Caco-2 (cell line): ENCODE results near the gene KISS1. TPM values are rescaled to one million over a fixed set of nuclear protein-coding genes. Genes with fewer than 3 reads are reported as not detected.

Source experiments
- BruUV-seq: library from RNA; stranded (reverse); fragments of 400-500 nt; replicated peaks from 2 replicates; lab custom pipeline; 2021; lab: Mats Ljungman, UMichigan
- CTCF ChIA-PET: fragments of 300-600 bp; sonication (Branson Sonifier 250); formaldehyde crosslinking; loops from one replicate; lab custom pipeline; 2022; ENCODE audit warnings: antibody characterized with exemption; lab: Charles Lee
- POLR2A ChIA-PET: fragments of 300-600 bp; sonication (Branson Sonifier 250); formaldehyde crosslinking; loops from one replicate; lab custom pipeline; 2022; ENCODE audit warnings: antibody characterized with exemption; lab: Charles Lee
- DNase-seq, 2 experiments: peaks; one replicate each; pipeline versions ENCODE4 v3.0.0 to v3.0.0-alpha.2; 2020 to 2022
- H3K27me3 ChIP-seq: replicated peaks from 2 replicates; pipeline ENCODE4 v1.6.0; 2011; ENCODE audit warnings: low read length; ENCODE audit not compliant: control insufficient read depth, insufficient read depth
- H3K36me3 ChIP-seq: 2 replicates; pipeline ENCODE4 v1.5.1; 2011; ENCODE audit warnings: low read length; ENCODE audit not compliant: control insufficient read depth, insufficient read depth
- H3K4me1 ChIP-seq: fragments of 250-450 bp; sonication (Bioruptor Pico); 2 replicates; pipeline ENCODE4 v1.5.1; 2020; ENCODE audit warnings: mild to moderate bottlenecking
- H3K4me3 ChIP-seq: 2 replicates; pipeline ENCODE4 v1.5.1; 2011; ENCODE audit warnings: low read depth, mild to moderate bottlenecking, control low read depth, low read length
- H3K9me3 ChIP-seq: fragments of 250-450 bp; sonication (Bioruptor Pico); 2 replicates; pipeline ENCODE4 v1.5.1; 2020; ENCODE audit warnings: mild to moderate bottlenecking, moderate library complexity
- H3K27ac Mint-ChIP-seq: one replicate; pipeline ENCODE4 v1.8.0; 2022; ENCODE audit warnings: mixed read lengths; ENCODE audit not compliant: unreplicated experiment
- H3K27me3 Mint-ChIP-seq: one replicate; pipeline ENCODE4 v1.8.0; 2022; ENCODE audit warnings: mixed read lengths; ENCODE audit not compliant: insufficient read depth, unreplicated experiment
- H3K36me3 Mint-ChIP-seq: one replicate; pipeline ENCODE4 v1.8.0; 2022; ENCODE audit warnings: mild to moderate bottlenecking, mixed read lengths; ENCODE audit not compliant: insufficient read depth, unreplicated experiment
- H3K4me1 Mint-ChIP-seq: one replicate; pipeline ENCODE4 v1.8.0; 2022; ENCODE audit warnings: low read depth, mixed read lengths; ENCODE audit not compliant: unreplicated experiment
- H3K4me3 Mint-ChIP-seq: one replicate; pipeline ENCODE4 v1.8.0; 2022; ENCODE audit warnings: mild to moderate bottlenecking, moderate library complexity, mixed read lengths; ENCODE audit not compliant: unreplicated experiment
- H3K9me3 Mint-ChIP-seq: one replicate; pipeline ENCODE4 v1.8.0; 2022; ENCODE audit warnings: mixed read lengths; ENCODE audit not compliant: unreplicated experiment
- CTCF ChIP-seq, 2 experiments: fragments of 200-600 bp in 1 of 2; IDR thresholded peaks; 1 replicate in 1 of 2; 2 replicates in 1 of 2; pipeline versions ENCODE4 v1.5.1 to v1.8.0; 2011 to 2022; ENCODE audit warnings: antibody characterized with exemption in 1 of 2, control low read depth in 1 of 2, inconsistent platforms in 1 of 2, low read depth in 1 of 2, low read length in 1 of 2, mild to moderate bottlenecking in 1 of 2, moderate library complexity in 1 of 2; ENCODE audit not compliant: insufficient read depth in 1 of 2, severe bottlenecking in 1 of 2, unreplicated experiment in 1 of 2
- intact Hi-C: fragments of 100-400 bp; cut with micrococcal nuclease; formaldehyde crosslinking; loops from one replicate; pipeline ENCODE4 v1.10.0; 2022; ENCODE audit not compliant: unreplicated experiment
- total RNA-seq: library from RNA; stranded (reverse); gene quantifications from 2 replicates; pipeline ENCODE4 v1.2.3, GENCODE V29; 2022

KISS1 gene
- total RNA-seq, 1 experiment from 2014 or later = 3.3 TPM

- DNase-seq = no peak
- Mint-ChIP-seq H3K4me1 (no peaks in the 10 kb centered on the region), H3K27ac (no peak overlapping the region), H3K36me3 (peaks cover 9% of the 10 kb centered on the region), H3K27me3 (no peaks in the 10 kb centered on the region), H3K4me3 (no peak overlapping the region), H3K9me3 (no peaks in the 10 kb centered on the region)
- no peak for TF ChIP-seq CTCF (IDR thresholded peaks at IDR 0.05; ENCODE audit: insufficient read depth in 1 of 2, low read depth in 1 of 2, low read length in 1 of 2, severe bottlenecking in 1 of 2, unreplicated experiment in 1 of 2)
- Histone ChIP-seq H3K9me3 (no peaks in the 10 kb centered on the region), H3K4me1 (0 out of 2 replicates have a peak, but pooled peaks cover 4% of the 10 kb centered on the region), H3K36me3 (no peaks in the 10 kb centered on the region), H3K4me3 (no peak overlapping the region), H3K27me3 (no peaks in the 10 kb centered on the region)
- intact Hi-C loops = no loop called here
- POLR2A ChIA-PET = no interaction called here
- no TSS peak for BruUV-seq
- CTCF ChIA-PET = no interaction called here
Observed at GRCh38 chr1:204218552-204218951, 22.3 kb upstream of the KISS1 start.

DNA sequence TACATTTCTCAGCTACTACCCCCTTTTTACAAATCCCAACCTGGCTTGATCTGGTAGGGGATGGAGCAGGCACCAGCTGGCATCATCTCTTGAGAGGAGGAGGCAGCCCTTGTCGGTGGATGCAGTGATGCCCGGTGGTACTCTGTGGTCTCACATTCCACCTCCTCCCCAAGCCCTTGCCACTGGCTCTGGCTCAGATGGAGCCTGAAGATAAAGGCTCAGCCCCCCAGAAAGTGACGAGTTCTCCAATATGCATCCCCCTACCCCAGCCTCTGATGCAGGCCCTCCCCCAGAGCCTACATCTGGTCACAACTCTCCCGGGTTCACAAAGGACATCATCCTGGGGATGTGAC is 21.3 kb upstream of the KISS1 start:
- Mint-ChIP-seq H3K4me1 (no peaks in the 10 kb centered on the region), H3K27me3 (no peaks in the 10 kb centered on the region), H3K9me3 (no peaks in the 10 kb centered on the region), H3K36me3 (peaks cover 10% of the 10 kb centered on the region), H3K27ac (no peak overlapping the region), H3K4me3 (no peak overlapping the region)
- Histone ChIP-seq H3K9me3 (no peaks in the 10 kb centered on the region), H3K4me3 (no peak overlapping the region), H3K4me1 (peaks cover 12% of the 10 kb centered on the region; the same call in 1 of the 2 replicates), H3K36me3 (no peaks in the 10 kb centered on the region), H3K27me3 (no peaks in the 10 kb centered on the region)
- ChIA-PET POLR2A (no interaction called here), CTCF (no interaction called here)
- TF ChIP-seq CTCF (IDR thresholded peaks at IDR 0.05; ENCODE audit: insufficient read depth in 1 of 2, low read depth in 1 of 2, low read length in 1 of 2, severe bottlenecking in 1 of 2, unreplicated experiment in 1 of 2) = no peak
- no TSS peak for BruUV-seq
- no peak for DNase-seq
- intact Hi-C loops = no loop called here

DNA sequence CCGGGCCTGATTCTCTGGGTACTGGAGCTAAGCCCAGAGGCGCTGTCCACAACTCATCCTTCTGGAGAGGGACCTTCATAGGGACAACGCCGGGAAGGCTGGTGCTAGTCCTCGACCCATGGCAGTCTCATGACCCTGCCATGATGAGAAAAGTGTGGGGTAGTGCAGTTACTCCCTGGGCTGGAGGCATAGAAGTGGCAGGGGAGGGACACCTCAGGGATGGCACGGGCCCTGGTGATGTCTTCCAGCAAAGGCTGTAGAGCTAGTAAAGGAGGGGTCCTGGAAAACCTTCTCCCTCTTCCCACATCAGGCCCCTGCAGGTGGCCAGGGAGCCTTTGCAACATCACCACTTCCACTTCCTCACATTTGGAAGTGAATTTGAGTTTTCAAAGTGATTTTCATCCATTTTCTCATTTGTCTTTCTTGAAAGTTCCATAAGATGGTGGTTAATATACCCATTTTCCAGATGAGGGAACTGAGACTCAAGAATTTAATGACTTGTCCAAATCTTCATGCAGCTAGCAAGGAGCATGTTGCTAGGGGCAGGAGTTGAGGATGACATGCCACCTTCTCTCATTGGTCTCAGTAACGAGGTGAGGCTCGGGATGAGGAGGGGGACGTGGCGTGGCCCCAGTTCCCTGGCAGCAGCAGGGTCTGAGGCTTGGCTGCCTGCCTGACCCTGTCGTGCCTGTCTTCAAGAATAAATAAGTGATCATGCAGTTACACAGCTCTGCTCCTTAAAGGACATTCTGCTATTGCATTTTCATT is 20.8 kb upstream of the KISS1 start:
- Histone ChIP-seq H3K27me3 (no peaks in the 10 kb centered on the region), H3K36me3 (no peaks in the 10 kb centered on the region), H3K4me3 (no peak overlapping the region), H3K4me1 (peaks cover 12% of the 10 kb centered on the region; the same call in 1 of the 2 replicates), H3K9me3 (no peaks in the 10 kb centered on the region)
- Mint-ChIP-seq H3K36me3 (peaks cover 10% of the 10 kb centered on the region), H3K4me1 (no peaks in the 10 kb centered on the region), H3K9me3 (no peaks in the 10 kb centered on the region), H3K27me3 (no peaks in the 10 kb centered on the region), H3K27ac (no peak overlapping the region), H3K4me3 (no peak overlapping the region)
- CTCF ChIA-PET = no interaction called here
- TF ChIP-seq CTCF (IDR thresholded peaks at IDR 0.05; ENCODE audit: insufficient read depth in 1 of 2, low read depth in 1 of 2, low read length in 1 of 2, severe bottlenecking in 1 of 2, unreplicated experiment in 1 of 2) = no peak
- intact Hi-C loops = no loop called here
- no TSS peak for BruUV-seq
- DNase-seq = no peak
- POLR2A ChIA-PET = interaction anchor here (1.0 kb wide), 1 partner anchor 276 kb away, joined by 4 read pairs; no protein-coding TSS in a partner anchor
